Frontal cortex (tissue), 1 donor: ENCODE results near the gene TCL1A. TPM values are rescaled to one million over a fixed set of nuclear protein-coding genes. Genes with fewer than 3 reads are reported as not detected.

Source experiments
- small RNA-seq: library from RNA; depleted of rRNA; stranded (forward); fragments of <200 nt; gene quantifications from one replicate; pipeline ENCODE3, GENCODE V24; 2014
- total RNA-seq: library from RNA; depleted of rRNA; stranded (reverse); fragments of >200 nt; gene quantifications from one replicate; pipeline ENCODE4 v1.2.3, GENCODE V29; 2014

Gene TCL1A
- total RNA-seq, 1 donor from 2014 or later = not detected

Small RNAs within 50 kb of the gene (small RNA-seq; reads per million reads assigned to genes)
- not detected for gene RF02193

Other genes starting within 250 kb of the TCL1A start
- 1.2 TPM for gene SYNE3, start 197.5 kb downstream of the TCL1A start, total RNA-seq
- 31.8 TPM for gene GLRX5, start 179.1 kb downstream of the TCL1A start, total RNA-seq
- not detected for gene TCL1B, start 27.7 kb downstream of the TCL1A start, total RNA-seq
- gene TUNAR, start 162.7 kb upstream of the TCL1A start, total RNA-seq = 7.3 TPM